Colonic mucosa (tissue), 4 donors: ENCODE data around the gene PNPLA3. TPM values are rescaled to one million over a fixed set of nuclear protein-coding genes. Genes with fewer than 3 reads are reported as not detected.
A peak's percentile ranks its signal among the peaks of the same experiment; 100 is the strongest.

Source experiments
- DNase-seq: peaks from one replicate; pipeline ENCODE4 v3.0.0-alpha.2; 2020
- H3K27ac ChIP-seq: fragments of 200-600 bp; one replicate; pipeline ENCODE4 v1.8.0; 2021
- H3K27me3 ChIP-seq: fragments of 200-600 bp; one replicate; pipeline ENCODE4 v1.8.0; 2021
- H3K36me3 ChIP-seq: fragments of 200-600 bp; one replicate; pipeline ENCODE4 v1.8.0; 2021
- H3K4me1 ChIP-seq: fragments of 200-600 bp; one replicate; pipeline ENCODE4 v1.8.0; 2021; ENCODE audit warnings: mild to moderate bottlenecking
- H3K4me3 ChIP-seq: fragments of 200-600 bp; one replicate; pipeline ENCODE4 v1.8.0; 2021
- H3K9ac ChIP-seq, 2 donors: one replicate each; pipeline ENCODE4 v1.7.0; 2013; ENCODE audit warnings: control low read depth in 2 of 2, low read depth in 2 of 2, low read length in 2 of 2
- H3K9me3 ChIP-seq: fragments of 200-600 bp; one replicate; pipeline ENCODE4 v1.8.0; 2021
- intact Hi-C: fragments of 100-400 bp; cut with DNase I; formaldehyde crosslinking; loops from one replicate; pipeline ENCODE4 v1.14.1; 2022
- total RNA-seq, 2 donors: library from RNA; stranded (reverse); fragmentation: NEBNext Ultra II Directional in 1 of 2; extraction: Animal tissue kit (Norgen Biotek cat#: 25700) in 1 of 2; gene quantifications; one replicate each; pipeline ENCODE4 v1.2.1, GENCODE V29; 2021
- TF ChIP-seq, protein P1 (sequence below): fragments of 200-600 bp; IDR thresholded peaks from one replicate; pipeline ENCODE4 v1.8.0; 2022; ENCODE audit warnings: antibody characterized with exemption, mild to moderate bottlenecking
- donor health status: healthy.
- donor health status: DM: no; HTN: no; CAD: no.
- donor health status: DM: no; HTN: no; CAD: no.

The PNPLA3 gene
- total RNA-seq, 2 donors from 2014 or later, result 0.15 to 1.6 TPM

DNA sequence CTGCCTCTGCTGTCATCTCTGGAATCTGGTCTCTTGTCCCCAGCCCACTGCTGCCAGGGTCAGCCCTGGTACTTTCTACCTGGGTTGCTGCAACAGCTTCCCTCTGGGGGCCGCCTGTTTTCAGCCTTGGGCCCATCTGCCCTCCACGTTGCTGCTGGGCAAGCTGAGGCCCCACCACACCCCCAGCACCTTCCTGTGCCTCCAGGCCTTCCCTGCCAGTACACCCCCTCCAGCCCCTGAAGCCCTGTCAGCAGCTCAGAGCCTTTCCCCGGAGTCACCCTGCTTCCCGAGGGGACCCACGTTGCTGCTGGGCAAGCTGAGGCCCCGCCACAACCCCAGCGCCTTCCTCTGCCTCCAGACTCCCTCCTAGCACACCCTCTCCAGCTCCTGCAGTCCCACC lies 28.4 kb downstream of the PNPLA3 start:
- no peak overlapping the region for H3K4me3 ChIP-seq
- H3K27ac ChIP-seq, result no peak overlapping the region
- no peaks in the 10 kb centered on the region for H3K36me3 ChIP-seq
- no peaks in the 10 kb centered on the region for H3K27me3 ChIP-seq
- intact Hi-C loops, result no loop called here
- DNase-seq, result no peak
- TF ChIP-seq, protein P1, sequence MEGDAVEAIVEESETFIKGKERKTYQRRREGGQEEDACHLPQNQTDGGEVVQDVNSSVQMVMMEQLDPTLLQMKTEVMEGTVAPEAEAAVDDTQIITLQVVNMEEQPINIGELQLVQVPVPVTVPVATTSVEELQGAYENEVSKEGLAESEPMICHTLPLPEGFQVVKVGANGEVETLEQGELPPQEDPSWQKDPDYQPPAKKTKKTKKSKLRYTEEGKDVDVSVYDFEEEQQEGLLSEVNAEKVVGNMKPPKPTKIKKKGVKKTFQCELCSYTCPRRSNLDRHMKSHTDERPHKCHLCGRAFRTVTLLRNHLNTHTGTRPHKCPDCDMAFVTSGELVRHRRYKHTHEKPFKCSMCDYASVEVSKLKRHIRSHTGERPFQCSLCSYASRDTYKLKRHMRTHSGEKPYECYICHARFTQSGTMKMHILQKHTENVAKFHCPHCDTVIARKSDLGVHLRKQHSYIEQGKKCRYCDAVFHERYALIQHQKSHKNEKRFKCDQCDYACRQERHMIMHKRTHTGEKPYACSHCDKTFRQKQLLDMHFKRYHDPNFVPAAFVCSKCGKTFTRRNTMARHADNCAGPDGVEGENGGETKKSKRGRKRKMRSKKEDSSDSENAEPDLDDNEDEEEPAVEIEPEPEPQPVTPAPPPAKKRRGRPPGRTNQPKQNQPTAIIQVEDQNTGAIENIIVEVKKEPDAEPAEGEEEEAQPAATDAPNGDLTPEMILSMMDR, result no peak
- H3K9me3 ChIP-seq, result no peaks in the 10 kb centered on the region
- H3K4me1 ChIP-seq, result peaks cover 8% of the 10 kb centered on the region
- H3K9ac ChIP-seq, result no peak overlapping the region

DNA sequence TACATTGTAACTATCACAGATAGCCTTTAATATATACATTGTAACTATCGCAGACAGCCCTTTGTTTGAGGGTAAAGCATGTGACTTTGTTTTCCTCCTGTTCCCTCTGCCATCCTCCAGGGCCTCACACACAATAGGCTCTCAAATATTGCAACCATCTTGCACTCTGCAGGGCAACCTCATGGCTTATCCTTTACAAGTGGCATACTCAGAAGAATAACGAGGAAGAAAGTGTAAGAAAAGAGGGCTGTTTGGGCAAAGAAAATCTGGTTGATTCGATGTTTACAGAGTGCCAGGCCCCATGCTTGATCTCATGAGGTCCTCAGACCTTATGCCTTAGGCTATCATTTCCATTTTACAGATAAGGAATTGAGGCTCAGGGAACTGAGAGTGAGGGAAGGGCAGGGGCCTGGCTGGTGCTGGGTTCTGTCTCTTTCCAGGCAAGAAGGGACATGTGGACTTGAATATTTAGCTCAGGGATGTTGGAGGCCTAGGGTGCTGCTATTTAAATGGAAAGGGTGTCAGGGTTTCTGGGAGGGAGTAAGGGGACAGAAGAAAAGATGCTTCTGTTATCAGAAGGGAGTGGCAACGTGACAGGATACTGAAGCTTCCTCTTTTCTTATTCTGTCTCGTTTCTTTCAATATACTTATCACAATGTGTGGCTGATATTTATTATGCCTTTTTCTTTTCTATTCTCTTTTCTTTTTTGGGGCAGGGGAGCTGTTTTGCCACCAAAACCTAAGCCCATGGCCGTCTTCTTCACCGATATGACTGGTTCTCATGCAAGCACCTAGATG lies 30.6 kb downstream of the PNPLA3 start:
- intact Hi-C loops, result no loop called here

DNA sequence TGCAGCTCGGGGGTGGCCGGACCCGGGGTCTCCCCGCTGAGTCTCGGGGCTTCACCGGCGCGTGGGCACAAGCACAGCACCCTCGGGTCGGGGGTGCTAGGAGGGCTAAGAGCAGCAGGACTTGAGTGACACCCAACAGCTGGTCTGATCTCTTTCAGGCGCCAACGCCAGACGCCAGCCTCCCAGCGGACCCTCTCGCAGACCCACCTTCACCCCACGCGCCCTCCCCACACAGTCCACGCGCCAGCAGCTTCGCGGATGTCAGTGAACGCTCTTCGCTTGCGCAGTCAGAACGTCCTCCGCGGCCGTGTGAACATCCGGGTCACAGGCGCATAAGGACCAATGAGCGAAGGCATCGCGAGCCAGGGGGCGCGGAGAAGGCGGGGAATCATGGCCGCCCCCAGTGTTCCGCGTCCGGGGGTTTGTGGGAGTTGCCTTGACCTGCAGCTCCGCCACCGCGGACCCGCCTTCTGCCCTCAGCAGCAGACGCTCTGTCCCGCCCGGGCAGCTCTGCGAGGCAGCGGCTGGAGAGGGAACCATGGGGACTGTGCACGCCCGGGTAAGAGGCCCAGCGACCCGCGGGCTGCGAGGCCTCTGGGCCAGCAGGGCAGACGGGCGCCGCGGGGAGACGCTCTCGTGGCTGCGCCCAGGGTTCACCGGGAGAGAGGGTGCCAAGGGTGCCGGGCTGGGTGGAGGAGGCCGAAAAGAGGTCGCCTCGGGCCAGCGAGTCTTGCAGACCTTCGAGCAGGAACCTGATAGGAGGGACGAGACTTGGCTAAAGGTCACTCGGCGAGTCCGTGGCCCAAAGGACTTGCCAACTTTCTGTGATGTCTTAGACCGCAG lies 31.7 kb downstream of the PNPLA3 start, which contains the start of gene SAMM50:
Gene SAMM50, plus strand, starts transcription at position 403 of the 843 bp plus-strand sequence. Its CDS starts 136 bp downstream, at position 539.
- Histone ChIP-seq H3K27me3 (no peaks in the 10 kb centered on the region), H3K4me3 (peak within 1 kb of the TSS; percentile 97), H3K9me3 (no peaks in the 10 kb centered on the region), H3K27ac (peak within 1 kb of the TSS; percentile 92), H3K9ac (peak within 1 kb of the TSS; percentile 90 to 92), H3K4me1 (peaks cover 8% of the 10 kb centered on the region), H3K36me3 (no peaks in the 10 kb centered on the region)
- intact Hi-C loops, result no loop called here
- TF ChIP-seq, protein P1, result no peak
- DNase-seq, result peak; percentile 94

More for the DNA sequence above, 30.6 kb downstream of the PNPLA3 start:
- Histone ChIP-seq H3K9ac (peak overlapping the region; percentile 90 to 92), H3K9me3 (no peaks in the 10 kb centered on the region), H3K36me3 (no peaks in the 10 kb centered on the region), H3K4me3 (peak overlapping the region; percentile 97), H3K27me3 (no peaks in the 10 kb centered on the region), H3K27ac (no peak overlapping the region), H3K4me1 (peaks cover 8% of the 10 kb centered on the region)
- no peak for DNase-seq
- TF ChIP-seq, protein P1, result no peak

DNA sequence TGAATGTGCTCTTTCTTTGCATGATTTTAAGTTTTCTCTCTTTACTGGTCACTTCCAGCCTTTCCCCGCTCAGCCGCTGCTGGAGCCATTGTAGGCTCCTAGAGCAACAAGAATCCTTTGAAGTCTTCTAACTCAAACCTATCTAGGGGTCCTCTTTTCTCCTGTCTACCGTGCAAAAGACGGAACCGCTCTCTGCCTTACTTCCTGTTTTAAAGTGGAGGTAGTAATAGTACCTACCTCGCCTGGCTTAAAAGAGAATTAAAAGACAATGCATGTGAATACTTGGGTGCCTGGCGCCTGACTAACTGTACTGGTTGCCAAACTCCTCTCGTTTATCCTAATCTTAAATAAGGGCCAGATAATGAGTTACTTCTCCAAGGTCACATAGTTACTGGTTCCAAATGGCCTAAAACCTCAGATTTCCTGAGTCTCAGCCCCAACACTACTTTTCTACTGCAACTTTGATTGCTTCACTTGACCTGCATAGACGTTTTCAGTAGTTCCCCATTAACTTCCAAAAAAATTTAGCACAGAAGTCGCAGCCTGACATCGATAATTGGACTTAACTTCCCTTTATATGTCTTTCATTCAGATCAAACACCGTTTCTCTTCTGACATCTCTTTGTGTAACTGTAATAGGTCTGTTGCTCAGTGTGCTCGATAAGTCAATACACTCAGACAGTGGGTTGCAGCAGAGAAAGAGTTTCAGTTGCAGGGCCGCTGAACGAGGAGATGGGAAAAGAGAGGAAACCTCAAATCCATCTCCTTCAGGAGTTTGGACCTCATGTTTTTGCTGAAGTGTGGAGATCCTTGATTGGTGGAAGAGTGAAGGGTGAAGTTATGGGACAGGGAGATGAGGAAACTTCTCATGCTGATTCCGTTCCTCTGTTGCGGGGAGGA lies 32.5 kb downstream of the PNPLA3 start:
- peak overlapping the region; percentile 97 for H3K4me3 ChIP-seq
- intact Hi-C loops, result no loop called here
- H3K9ac ChIP-seq, result peak overlapping the region; percentile 90 to 92
- H3K27me3 ChIP-seq, result no peaks in the 10 kb centered on the region
- H3K9me3 ChIP-seq, result no peaks in the 10 kb centered on the region
- DNase-seq, result no peak
- TF ChIP-seq, protein P1, result no peak
- no peaks in the 10 kb centered on the region for H3K36me3 ChIP-seq
- H3K4me1 ChIP-seq, result peaks cover 8% of the 10 kb centered on the region
- peak overlapping the region; percentile 92 for H3K27ac ChIP-seq
